ENCODE data around the gene ATP2B1. TPM values are rescaled to one million over a fixed set of nuclear protein-coding genes. Genes with fewer than 3 reads are reported as not detected.

ATP2B1 gene
- polyA plus RNA-seq, 2 of the 4 experiments (the other 2 are of a cell fraction), result 52.7 to 132 TPM

GRCh38 chr12:89663577-89664357 is 44.9 kb downstream of the ATP2B1 start:
- no peak for TF ChIP-seq FOSL2 (IDR thresholded peaks at IDR 0.05)
- TF ChIP-seq FOSL2 (CRISPR knock-in tag; IDR thresholded peaks at IDR 0.05), result peak; percentile 53; the same call in 1 of the 2 replicates
- no peak for TF ChIP-seq MAFK (IDR thresholded peaks at IDR 0.05; ENCODE audit: partially characterized antibody)
- FAIRE-seq, result no peak
- no peak overlapping the region for H3K4me3 ChIP-seq
- peak overlapping the region in 1 of 2 experiments; percentile 38; a peak in 2 of 6 replicates for H3K27ac ChIP-seq
- WGBS (ENCODE audit: missing lambda C conversion rate), result 66% methylated on average over 4 of the region's 4 CpGs
- ChIA-PET CTCF (interaction anchor here (1.1 kb wide), 1 partner anchor 45 kb away, joined by 3 read pairs; the partner anchor contains the start of gene ATP2B1), POLR2A (no interaction called here)
- peak in 1 of 2 experiments; percentile 58; a peak in 3 of 6 replicates for ATAC-seq
- no peaks in the 10 kb centered on the region for H3K9me3 ChIP-seq
- DNase-seq (ENCODE audit: low read depth in 1 of 2, low spot score in 1 of 2), result no peak
- H3K4me1 ChIP-seq, result peaks cover 42% of the 10 kb centered on the region
- H3K4me2 ChIP-seq, result peak overlapping the region; percentile 21

DNA sequence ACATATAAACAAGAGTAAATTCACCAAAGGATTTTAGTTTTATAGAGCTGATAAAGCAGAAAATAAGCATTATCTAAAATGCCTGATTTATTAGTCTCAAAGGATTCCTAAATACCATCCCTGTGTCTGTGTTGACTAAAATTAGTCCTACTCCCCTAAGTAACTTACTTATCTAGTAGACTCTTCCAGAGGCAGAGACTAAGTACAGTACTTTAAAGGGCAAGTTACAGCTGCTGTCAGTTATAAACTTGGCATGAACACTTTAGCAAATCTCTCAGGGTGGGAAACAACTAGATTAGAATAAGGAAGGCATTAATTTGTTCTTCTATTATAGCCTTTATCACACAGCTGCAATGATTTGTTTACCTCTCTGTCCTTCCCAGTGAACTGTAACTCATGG is 46.0 kb downstream of the ATP2B1 start:
- no peak overlapping the region for H3K4me2 ChIP-seq
- ChIA-PET CTCF (interaction anchor here (1.1 kb wide), 1 partner anchor 47 kb away, joined by 3 read pairs; the partner anchor contains the start of gene ATP2B1), POLR2A (no interaction called here)
- no peak for TF ChIP-seq NPAS2 (CRISPR knock-in tag; IDR thresholded peaks at IDR 0.05; ENCODE audit: borderline replicate concordance)
- TF ChIP-seq POLR2AphosphoS2 (conservative IDR thresholded peaks at IDR 0.05; ENCODE audit: low read length), result no peak
- TF ChIP-seq SREBF2 (IDR thresholded peaks at IDR 0.05), result no peak
- no peak for TF ChIP-seq MYC (IDR thresholded peaks at IDR 0.05; ENCODE audit: borderline replicate concordance, low read length)
- TF ChIP-seq RARB (CRISPR knock-in tag; IDR thresholded peaks at IDR 0.05), result no peak
- no peak overlapping the region for H3K4me3 ChIP-seq
- peaks cover 42% of the 10 kb centered on the region for H3K4me1 ChIP-seq
- DNase-seq (ENCODE audit: low read depth in 1 of 2, low spot score in 1 of 2) (no peak), FAIRE-seq (no peak), ATAC-seq (peak; percentile 13 to 14; a peak in 3 of 6 replicates)
- H3K9me3 ChIP-seq, result no peaks in the 10 kb centered on the region
- no peak overlapping the region for H3K27ac ChIP-seq

- CTCF ChIA-PET, result no interaction called here
- H3K4me3 ChIP-seq, result no peak overlapping the region
Measured at GRCh38 chr12:89661706-89662330, 46.8 kb downstream of the ATP2B1 start.

More at GRCh38 chr12:89661706-89662330, 46.8 kb downstream of the ATP2B1 start:
- Histone ChIP-seq H3K4me2 (no peak overlapping the region), H3K27ac (no peak overlapping the region), H3K9me3 (no peaks in the 10 kb centered on the region), H3K4me1 (peaks cover 40% of the 10 kb centered on the region)
- WGBS (ENCODE audit: missing lambda C conversion rate), result 85% methylated on average over 4 of the region's 4 CpGs
- no peak for DNase-seq (ENCODE audit: low read depth in 1 of 2, low spot score in 1 of 2)
- POLR2A ChIA-PET, result no interaction called here
- no peak for FAIRE-seq
- TF ChIP-seq FOSL2 (IDR thresholded peaks at IDR 0.05) (no peak), FOSL2 (CRISPR knock-in tag; IDR thresholded peaks at IDR 0.05) (no peak), REST (IDR thresholded peaks at IDR 0.05) (no peak), NR3C1 (IDR thresholded peaks at IDR 0.05) (no peak), RNF2 (IDR thresholded peaks at IDR 0.05; ENCODE audit: borderline replicate concordance, low read depth) (no peak), BCL3 (IDR thresholded peaks at IDR 0.05) (no peak), SREBF2 (IDR thresholded peaks at IDR 0.05) (no peak), HDAC2 (IDR thresholded peaks at IDR 0.05) (no peak), PBX3 (IDR thresholded peaks at IDR 0.05) (no peak), CBX2 (IDR thresholded peaks at IDR 0.05; ENCODE audit: borderline replicate concordance, low read depth) (no peak), FOSB (CRISPR knock-in tag; IDR thresholded peaks at IDR 0.05) (no peak), ZNF302 (CRISPR knock-in tag; IDR thresholded peaks at IDR 0.05) (no peak), ZSCAN20 (CRISPR knock-in tag; IDR thresholded peaks at IDR 0.05) (no peak), POLR2AphosphoS2 (conservative IDR thresholded peaks at IDR 0.05; ENCODE audit: low read length) (no peak), USF2 (IDR thresholded peaks at IDR 0.05) (no peak), ESRRA (IDR thresholded peaks at IDR 0.05; ENCODE audit: borderline replicate concordance, low read length) (no peak)
- TF ChIP-seq, protein P1, sequence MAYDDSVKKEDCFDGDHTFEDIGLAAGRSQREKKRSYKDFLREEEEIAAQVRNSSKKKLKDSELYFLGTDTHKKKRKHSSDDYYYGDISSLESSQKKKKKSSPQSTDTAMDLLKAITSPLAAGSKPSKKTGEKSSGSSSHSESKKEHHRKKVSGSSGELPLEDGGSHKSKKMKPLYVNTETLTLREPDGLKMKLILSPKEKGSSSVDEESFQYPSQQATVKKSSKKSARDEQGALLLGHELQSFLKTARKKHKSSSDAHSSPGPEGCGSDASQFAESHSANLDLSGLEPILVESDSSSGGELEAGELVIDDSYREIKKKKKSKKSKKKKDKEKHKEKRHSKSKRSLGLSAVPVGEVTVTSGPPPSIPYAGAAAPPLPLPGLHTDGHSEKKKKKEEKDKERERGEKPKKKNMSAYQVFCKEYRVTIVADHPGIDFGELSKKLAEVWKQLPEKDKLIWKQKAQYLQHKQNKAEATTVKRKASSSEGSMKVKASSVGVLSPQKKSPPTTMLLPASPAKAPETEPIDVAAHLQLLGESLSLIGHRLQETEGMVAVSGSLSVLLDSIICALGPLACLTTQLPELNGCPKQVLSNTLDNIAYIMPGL (CRISPR knock-in tag; IDR thresholded peaks at IDR 0.05; ENCODE audit: borderline replicate concordance), result no peak
- ATAC-seq, result no peak
